ENCODE measurements around the gene CLGN. TPM values are rescaled to one million over a fixed set of nuclear protein-coding genes. Genes with fewer than 3 reads are reported as not detected.

Gene CLGN
- polyA plus RNA-seq, 5 donors, result 4.0 to 5.8 (median 4.8) TPM

- DNase-seq, result no peak
Measured at GRCh38 chr4:140382732-140383131, 44.7 kb downstream of the CLGN start.

GRCh38 chr4:140374130-140374477, 53.3 kb downstream of the CLGN start:
- no peak for DNase-seq

GRCh38 chr4:140373328-140374129, 53.9 kb downstream of the CLGN start, which contains the start of gene SCOC:
SCOC (plus strand) TSS chr4:140373646; CDS start chr4:140379171, 5,525 bp downstream.
- DNase-seq, result peak; percentile 98 to 99

- DNase-seq, result no peak
Measured at GRCh38 chr4:140372751-140373327, 54.6 kb downstream of the CLGN start.

GRCh38 chr4:140368686-140369085, 58.8 kb downstream of the CLGN start:
- no peak for DNase-seq

GRCh38 chr4:140367738-140368137, 59.7 kb downstream of the CLGN start:
- no peak for DNase-seq

DNA sequence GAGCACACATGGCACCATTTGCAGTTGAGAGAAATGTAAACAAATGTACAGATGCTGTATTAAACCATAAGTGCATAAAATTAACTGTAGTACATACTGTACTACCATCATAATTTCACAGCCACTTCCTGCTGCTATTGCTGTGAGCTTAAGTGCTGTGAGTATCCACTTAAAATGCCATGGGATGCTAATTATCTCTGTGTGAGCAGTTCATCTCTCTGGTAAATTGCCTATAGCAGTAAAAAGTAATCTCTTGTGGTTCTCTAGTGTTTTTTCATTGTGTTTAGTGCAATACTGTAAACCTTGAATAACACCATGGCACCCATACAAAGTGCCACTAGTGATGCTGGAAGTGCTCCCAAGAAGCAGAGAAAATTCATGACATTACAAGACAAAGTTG, 63.9 kb downstream of the CLGN start:
- no peak for DNase-seq

GRCh38 chr4:140363051-140363450, 64.4 kb downstream of the CLGN start:
- no peak for DNase-seq

GRCh38 chr4:140361099-140361498, 66.3 kb downstream of the CLGN start:
- DNase-seq, result no peak

GRCh38 chr4:140359562-140360427, 67.7 kb downstream of the CLGN start:
- peak; percentile 50 to 66 for DNase-seq

GRCh38 chr4:140358281-140358680, 69.2 kb downstream of the CLGN start:
- DNase-seq, result no peak

- DNase-seq, result no peak
Measured at GRCh38 chr4:140357868-140358267, 69.6 kb downstream of the CLGN start.

DNA sequence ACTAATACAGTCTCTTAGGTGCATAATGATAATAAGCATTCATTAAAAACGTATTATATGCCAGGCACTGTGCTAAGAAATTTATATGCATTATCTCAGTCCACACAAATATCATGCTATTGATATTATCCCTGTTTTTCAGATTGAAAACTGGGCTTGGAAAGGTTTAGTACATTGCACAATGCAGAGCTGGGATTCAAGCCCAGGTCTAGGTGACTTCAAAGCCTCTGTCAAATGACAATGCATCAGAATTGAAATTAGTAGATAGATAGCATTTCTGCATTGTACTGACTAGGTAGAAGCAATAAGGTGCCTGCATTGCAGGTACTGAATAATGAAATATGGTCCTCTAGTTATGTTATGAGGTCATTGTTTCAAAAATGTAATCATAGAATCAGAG, 72.2 kb downstream of the CLGN start:
- DNase-seq, result no peak

DNA sequence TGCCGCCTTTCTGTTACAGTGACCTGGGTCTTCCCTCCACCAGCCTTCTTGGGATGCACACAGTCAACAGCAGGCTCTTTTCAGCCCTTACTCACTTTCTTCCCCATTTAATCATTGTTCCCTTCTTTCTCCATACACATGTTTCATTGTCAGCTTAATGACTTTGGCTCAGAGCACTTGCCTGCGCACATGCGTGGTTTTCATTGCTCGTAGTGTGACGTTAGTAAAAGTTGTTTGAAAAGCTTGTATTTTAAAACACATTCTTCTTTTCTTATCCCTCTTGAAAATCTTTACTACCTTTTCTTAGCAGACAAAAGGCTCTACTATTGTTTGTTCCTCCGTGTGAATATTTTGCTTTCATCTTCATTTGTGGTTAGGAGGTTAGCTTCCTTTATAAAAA, 73.7 kb downstream of the CLGN start:
- DNase-seq, result no peak

- DNase-seq, result no peak
Measured at GRCh38 chr4:140351093-140352075, 76.1 kb downstream of the CLGN start.

- no peak for DNase-seq
Measured at GRCh38 chr4:140349816-140350215, 77.6 kb downstream of the CLGN start.

DNA sequence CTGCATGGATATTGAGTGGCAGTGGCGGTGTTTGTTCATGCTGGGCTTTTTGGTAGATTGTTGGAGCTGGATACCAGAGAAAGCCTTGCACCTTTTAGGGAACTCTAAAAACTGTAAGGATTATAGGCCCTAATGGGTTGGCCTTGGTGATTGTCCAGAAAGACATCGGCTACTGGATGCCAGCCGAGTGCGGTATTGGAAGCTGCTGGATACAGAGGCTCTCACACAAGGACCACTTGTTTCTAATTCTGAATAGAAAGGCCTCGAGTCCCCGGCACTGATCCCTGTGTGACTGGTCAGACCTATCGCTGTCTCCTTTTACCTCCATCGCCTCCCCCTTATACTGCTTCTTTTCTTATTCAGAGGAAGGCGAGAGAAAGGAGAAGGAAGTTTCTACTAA, 81.3 kb downstream of the CLGN start:
- DNase-seq, result no peak

GRCh38 chr4:140344621-140345020, 82.8 kb downstream of the CLGN start:
- DNase-seq, result no peak

- DNase-seq, result no peak
Measured at GRCh38 chr4:140344101-140344500, 83.3 kb downstream of the CLGN start.

DNA sequence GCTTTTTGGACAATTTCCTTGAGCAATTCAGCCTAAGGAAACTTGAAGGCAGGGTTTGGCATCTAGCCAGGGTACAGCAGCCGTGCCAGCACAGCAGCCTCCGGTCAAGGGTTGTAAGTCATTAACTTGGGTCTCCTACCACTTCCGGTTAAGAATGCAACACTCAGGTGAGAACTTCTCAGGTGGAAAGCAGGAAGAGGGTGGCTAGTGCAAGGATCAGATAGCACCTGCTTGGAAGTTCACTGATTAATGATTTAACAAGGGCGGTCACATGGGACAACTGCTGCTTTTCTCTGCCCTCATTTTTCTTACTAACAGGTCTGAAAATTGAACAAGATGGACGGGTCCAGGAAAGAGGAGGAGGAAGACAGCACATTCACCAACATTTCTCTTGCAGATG, 84.1 kb downstream of the CLGN start:
- peak; percentile 63 to 66 for DNase-seq

GRCh38 chr4:140342620-140343019, 84.8 kb downstream of the CLGN start:
- no peak for DNase-seq
